A549 (cell line): ENCODE data around the gene MAGEF1.

ENCODE experiments used
- BCL3 ChIP-seq: fragments of >200 bp; sonication (Bioruptor Twin); formaldehyde crosslinking; IDR thresholded peaks from 3 replicates; pipeline ENCODE4 v1.6.1; 2016
- CEBPB ChIP-seq, 2 experiments: fragments of >200 bp in 1 of 2; sonication (Bioruptor Twin) in 1 of 2; formaldehyde crosslinking in 1 of 2; IDR thresholded peaks; 2 replicates each; pipeline ENCODE4 v1.6.1; 2012 to 2016
- CHD2 ChIP-seq: fragments of 150-350 bp; IDR thresholded peaks from 2 replicates; pipeline ENCODE4 v1.6.1; 2014; ENCODE audit warnings: low read length; ENCODE audit not compliant: partially characterized antibody
- CTCF ChIP-seq: fragments of >200 bp; sonication (Bioruptor Twin); formaldehyde crosslinking; IDR thresholded peaks from 3 replicates; pipeline ENCODE4 v1.5.1; 2016
- EHMT2 ChIP-seq: fragments of 200-600 bp; sonication (generic); IDR thresholded peaks from 2 replicates; pipeline ENCODE4 v1.6.1; 2016; ENCODE audit warnings: antibody characterized with exemption, low read depth, mild to moderate bottlenecking, moderate library complexity
- ELK1 ChIP-seq: fragments of 150-350 bp; IDR thresholded peaks from 2 replicates; pipeline ENCODE4 v1.6.1; 2014; ENCODE audit warnings: low read depth, mild to moderate bottlenecking, low read length
- EP300 ChIP-seq, 2 experiments: fragments of >200 bp; sonication (Bioruptor Twin); formaldehyde crosslinking; IDR thresholded peaks; 2 replicates in 1 of 2; 3 replicates in 1 of 2; pipeline ENCODE4 v1.6.1; 2016 to 2017
- KDM1A ChIP-seq: fragments of 200-600 bp; sonication (generic); IDR thresholded peaks from 2 replicates; pipeline ENCODE4 v1.6.1; 2016; ENCODE audit warnings: low read depth, mild to moderate bottlenecking
- MAZ ChIP-seq: fragments of 150-350 bp; IDR thresholded peaks from 2 replicates; pipeline ENCODE4 v1.6.1; 2014; ENCODE audit warnings: antibody characterized with exemption, low read depth, low read length, borderline replicate concordance
- TP53 ChIP-seq: fragments of 250-450 bp; sonication (Bioruptor Pico); IDR thresholded peaks from 2 replicates; pipeline ENCODE4 v1.5.0; 2021; ENCODE audit warnings: mild to moderate bottlenecking, moderate library complexity

GRCh38 chr3:184718431-184718830, 6.6 kb upstream of the MAGEF1 start:
- TF ChIP-seq EHMT2 = no peak
- TF ChIP-seq MAZ = no peak
- TF ChIP-seq TP53 (CRISPR knock-in tag) = no peak
- no peak for TF ChIP-seq KDM1A
- no peak for TF ChIP-seq CEBPB (IDR thresholded peaks at IDR 0.05)
- no peak for TF ChIP-seq CTCF
- no peak for TF ChIP-seq CHD2
- TF ChIP-seq BCL3 = no peak
- TF ChIP-seq EP300 (IDR thresholded peaks at IDR 0.05) = no peak
- no peak for TF ChIP-seq ELK1
